HG02852 (cell line): ENCODE data around the gene PRKN.
"Not testable (repeated sequence)": the region's sequence is repeated elsewhere in the genome, so short reads cannot be mapped to it uniquely, and the experiment has no call there.

Experiments
- ATAC-seq: cut with Tn5 transposase; IDR thresholded peaks from one replicate; pipeline ENCODE4 v1.9.1; 2021; ENCODE audit warnings: mild to moderate bottlenecking, moderate library complexity; ENCODE audit not compliant: unreplicated experiment

The PRKN gene

GRCh38 chr6:162679681-162680080, 47.9 kb downstream of the PRKN start:
- ATAC-seq: no peak

GRCh38 chr6:162678896-162679295, 48.7 kb downstream of the PRKN start:
- ATAC-seq: not testable (repeated sequence)

GRCh38 chr6:162675503-162675902, 52.1 kb downstream of the PRKN start:
- ATAC-seq: no peak

- ATAC-seq: no peak
These were observed 53.1 kb downstream of the PRKN start for GRCh38 chr6:162674452-162674851.

- ATAC-seq: no peak
These were observed 55.9 kb downstream of the PRKN start for GRCh38 chr6:162671580-162672165.

- ATAC-seq: no peak
These were observed 57.2 kb downstream of the PRKN start for GRCh38 chr6:162670345-162670744.

- no peak for ATAC-seq
These were observed 61.3 kb downstream of the PRKN start for GRCh38 chr6:162666246-162666645.

GRCh38 chr6:162653808-162654207, 73.8 kb downstream of the PRKN start:
- no peak for ATAC-seq

GRCh38 chr6:162651505-162651904, 76.1 kb downstream of the PRKN start:
- no peak for ATAC-seq

GRCh38 chr6:162649271-162649670, 78.3 kb downstream of the PRKN start:
- no peak for ATAC-seq

GRCh38 chr6:162644153-162644552, 83.4 kb downstream of the PRKN start:
- ATAC-seq: no peak

- ATAC-seq: no peak
These were observed 86.8 kb downstream of the PRKN start for GRCh38 chr6:162640756-162641155.

- ATAC-seq: no peak
These were observed 87.6 kb downstream of the PRKN start for GRCh38 chr6:162639951-162640350.

GRCh38 chr6:162638931-162639574, 88.5 kb downstream of the PRKN start:
- ATAC-seq: no peak

GRCh38 chr6:162637317-162637716, 90.2 kb downstream of the PRKN start:
- no peak for ATAC-seq

- no peak for ATAC-seq
These were observed 91.4 kb downstream of the PRKN start for GRCh38 chr6:162636167-162636566.

- ATAC-seq: no peak
These were observed 96.0 kb downstream of the PRKN start for GRCh38 chr6:162631546-162631945.

- ATAC-seq: no peak
These were observed 97.5 kb downstream of the PRKN start for GRCh38 chr6:162630069-162630468.

GRCh38 chr6:162627825-162628224, 99.7 kb downstream of the PRKN start:
- ATAC-seq: no peak

GRCh38 chr6:162627362-162627761, 100.2 kb downstream of the PRKN start:
- no peak for ATAC-seq

- ATAC-seq: no peak
These were observed 100.7 kb downstream of the PRKN start for GRCh38 chr6:162626869-162627268.

- ATAC-seq: no peak
These were observed 101.6 kb downstream of the PRKN start for GRCh38 chr6:162625846-162626540.
